Astrocyte of the spinal cord (primary cell): ENCODE measurements around the gene COA1.

Experiments
- DNase-seq: peaks from one replicate; pipeline ENCODE4 v3.0.0; 2011; ENCODE audit warnings: low read depth, low spot score
- H3K4me3 ChIP-seq: 2 replicates; pipeline ENCODE4 v1.5.1; 2011; ENCODE audit warnings: low read depth, mild to moderate bottlenecking, low read length, moderate library complexity
- in situ Hi-C: cut with HindIII; loops from 2 replicates; pipeline ENCODE4 v1.10.0; 2017; ENCODE audit warnings: low sequenced_read_pairs
- TF ChIP-seq, protein P1 (sequence below): IDR thresholded peaks from 2 replicates; pipeline ENCODE4 v1.5.1; 2012; ENCODE audit warnings: low read depth, mild to moderate bottlenecking, low read length, inconsistent platforms

COA1 gene

DNA sequence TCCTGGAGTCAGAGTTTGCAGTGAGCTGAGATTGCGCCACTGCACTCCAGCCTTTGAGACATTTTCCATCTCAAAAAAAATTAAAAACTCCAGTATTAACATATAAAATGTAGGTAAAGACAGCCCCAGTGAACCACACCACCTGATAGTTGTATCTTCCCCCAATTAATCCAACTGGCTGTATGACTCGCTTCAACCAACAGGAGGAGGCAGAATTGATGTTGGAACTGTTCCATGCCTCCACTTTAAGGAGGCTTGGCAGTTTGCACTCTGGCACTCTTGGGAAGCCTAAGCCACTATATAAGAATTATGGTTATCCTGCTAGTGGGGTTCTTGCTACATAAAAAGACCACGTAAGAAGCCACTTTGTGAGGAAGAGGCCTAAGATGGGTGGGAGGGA, 73.7 kb downstream of the COA1 start:
- H3K4me3 ChIP-seq, result no peak overlapping the region
- TF ChIP-seq, protein P1, sequence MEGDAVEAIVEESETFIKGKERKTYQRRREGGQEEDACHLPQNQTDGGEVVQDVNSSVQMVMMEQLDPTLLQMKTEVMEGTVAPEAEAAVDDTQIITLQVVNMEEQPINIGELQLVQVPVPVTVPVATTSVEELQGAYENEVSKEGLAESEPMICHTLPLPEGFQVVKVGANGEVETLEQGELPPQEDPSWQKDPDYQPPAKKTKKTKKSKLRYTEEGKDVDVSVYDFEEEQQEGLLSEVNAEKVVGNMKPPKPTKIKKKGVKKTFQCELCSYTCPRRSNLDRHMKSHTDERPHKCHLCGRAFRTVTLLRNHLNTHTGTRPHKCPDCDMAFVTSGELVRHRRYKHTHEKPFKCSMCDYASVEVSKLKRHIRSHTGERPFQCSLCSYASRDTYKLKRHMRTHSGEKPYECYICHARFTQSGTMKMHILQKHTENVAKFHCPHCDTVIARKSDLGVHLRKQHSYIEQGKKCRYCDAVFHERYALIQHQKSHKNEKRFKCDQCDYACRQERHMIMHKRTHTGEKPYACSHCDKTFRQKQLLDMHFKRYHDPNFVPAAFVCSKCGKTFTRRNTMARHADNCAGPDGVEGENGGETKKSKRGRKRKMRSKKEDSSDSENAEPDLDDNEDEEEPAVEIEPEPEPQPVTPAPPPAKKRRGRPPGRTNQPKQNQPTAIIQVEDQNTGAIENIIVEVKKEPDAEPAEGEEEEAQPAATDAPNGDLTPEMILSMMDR, result no peak
- DNase-seq, result no peak
- in situ Hi-C loops, result no loop called here

DNA sequence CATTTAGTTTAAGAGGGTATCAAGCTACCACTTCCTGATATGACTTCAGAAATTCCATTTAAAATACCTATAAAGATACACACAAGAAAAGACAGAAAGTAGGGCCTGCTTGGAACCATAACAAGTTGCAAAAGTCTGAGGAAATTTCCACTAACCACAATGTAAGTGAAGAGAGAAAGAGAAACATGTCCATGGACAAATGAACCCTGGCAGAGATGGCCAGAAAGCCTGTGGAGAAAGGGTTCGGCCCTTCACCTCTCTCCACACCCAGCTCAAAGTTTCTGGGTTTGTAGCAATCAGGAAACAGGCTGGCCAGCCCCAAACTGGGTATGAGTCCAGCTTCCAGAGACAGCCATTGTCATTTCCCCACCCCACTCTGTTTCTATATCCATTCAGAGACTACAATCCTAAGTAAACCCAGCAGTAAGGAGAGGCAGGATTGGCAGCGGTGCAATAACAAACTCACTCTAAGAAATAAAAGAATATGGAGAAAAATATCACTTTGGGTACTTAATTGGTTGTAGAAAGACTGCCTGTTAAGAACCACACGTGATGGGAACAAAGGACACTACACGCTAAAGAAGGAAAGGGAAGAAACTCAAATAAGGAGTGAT, 75.3 kb downstream of the COA1 start:
- no peak overlapping the region for H3K4me3 ChIP-seq
- in situ Hi-C loops, result no loop called here
- TF ChIP-seq, protein P1, result no peak
- DNase-seq, result no peak

DNA sequence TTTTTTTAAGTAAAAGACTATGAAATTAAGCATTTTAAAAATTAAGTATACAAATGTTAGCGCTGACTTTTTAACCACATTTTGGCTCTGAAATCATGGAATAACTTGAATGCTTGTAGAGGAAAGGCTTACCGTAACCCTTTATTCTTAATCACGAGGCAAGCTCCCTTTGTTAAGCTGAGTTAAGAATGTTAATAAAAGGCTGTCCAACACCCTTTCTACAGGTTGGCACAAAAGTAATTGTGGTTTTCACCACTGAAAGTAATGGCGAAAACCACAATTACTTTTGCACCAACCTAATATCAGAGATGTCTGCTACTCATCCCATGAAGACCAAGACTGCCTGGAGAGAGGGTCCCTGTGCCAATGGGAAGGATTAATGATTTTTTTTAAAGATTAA, 75.9 kb downstream of the COA1 start:
- H3K4me3 ChIP-seq, result no peak overlapping the region
- in situ Hi-C loops, result no loop called here
- TF ChIP-seq, protein P1, result no peak
- no peak for DNase-seq

DNA sequence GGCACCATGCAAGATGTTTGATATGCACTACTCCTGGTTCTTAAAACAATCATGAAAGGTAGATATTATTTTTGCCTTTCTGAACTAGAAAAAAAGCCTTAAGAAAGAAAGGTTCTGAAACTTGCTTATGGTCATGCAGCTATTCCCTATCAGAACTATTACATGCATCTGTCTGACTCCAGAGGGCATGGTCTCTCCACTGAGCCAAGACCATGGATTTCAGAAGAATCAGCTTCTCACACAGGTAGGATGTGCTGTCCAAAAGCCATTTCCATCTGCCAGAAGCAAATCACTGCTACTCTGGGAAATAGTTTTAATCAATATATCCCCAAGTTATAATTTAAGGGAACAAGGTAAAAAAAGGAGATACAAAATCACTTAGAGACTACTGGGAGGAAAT, 77.0 kb downstream of the COA1 start:
- TF ChIP-seq, protein P1, result peak; percentile 9
- H3K4me3 ChIP-seq, result no peak overlapping the region
- in situ Hi-C loops, result no loop called here

DNA sequence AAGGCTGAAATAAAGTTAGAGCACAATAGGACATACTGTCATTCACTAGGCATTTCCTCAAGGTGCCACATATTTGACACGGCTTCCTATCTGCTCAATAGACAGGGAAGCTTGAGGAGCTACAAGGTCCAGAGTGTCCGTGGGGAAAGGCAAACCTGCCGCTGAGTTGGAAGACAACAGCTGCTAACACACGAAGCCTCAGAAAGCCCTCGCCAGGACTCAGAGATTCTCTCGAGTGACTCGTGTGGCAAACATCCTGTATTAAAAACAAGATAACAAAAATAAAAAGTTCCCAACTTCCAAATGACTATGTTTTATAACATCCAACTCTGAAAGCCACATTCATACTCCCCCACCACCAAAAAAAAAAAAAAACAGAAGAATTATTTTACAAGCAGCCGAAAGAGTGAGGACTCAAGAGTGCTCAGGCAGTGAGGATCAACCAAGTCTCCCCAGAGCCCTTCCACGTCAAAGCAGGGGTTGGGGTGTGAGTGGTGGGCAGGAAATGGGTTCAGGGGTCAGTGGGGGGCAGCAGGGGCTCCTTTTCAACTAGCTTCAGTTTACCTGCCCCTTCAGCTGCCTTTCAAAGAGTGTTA, 78.8 kb downstream of the COA1 start:
- in situ Hi-C loops, result no loop called here
- TF ChIP-seq, protein P1, result no peak
- peak; percentile 67 for DNase-seq
- no peak overlapping the region for H3K4me3 ChIP-seq

More for the DNA sequence above, 77.0 kb downstream of the COA1 start:
- DNase-seq, result no peak

DNA sequence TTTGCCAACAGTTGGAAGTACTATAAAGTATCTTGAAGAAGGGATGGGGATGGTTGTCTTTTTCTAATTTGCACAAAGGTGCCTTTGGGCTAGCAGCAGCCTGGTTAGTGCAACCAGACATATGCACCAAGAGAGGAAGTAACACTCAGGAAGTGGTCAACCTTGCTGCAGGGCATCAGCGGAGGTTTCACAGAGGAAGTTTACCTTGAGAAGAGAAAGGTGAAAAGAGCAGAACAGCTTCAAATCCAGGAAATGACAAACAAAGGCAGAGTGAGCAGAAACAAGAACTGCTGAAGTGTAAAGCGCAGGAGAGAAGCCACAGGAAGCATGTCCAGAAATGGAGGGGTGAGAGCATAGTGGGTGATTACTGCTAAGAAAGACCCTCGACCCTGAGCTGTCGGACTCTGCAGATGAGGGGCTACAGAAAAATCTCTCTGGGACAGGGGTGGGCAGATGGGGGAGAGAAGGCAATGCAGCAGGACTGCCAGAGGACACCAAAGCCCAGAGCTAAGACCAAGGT, 79.5 kb downstream of the COA1 start:
- in situ Hi-C loops, result no loop called here
- no peak overlapping the region for H3K4me3 ChIP-seq
- TF ChIP-seq, protein P1, result no peak
- DNase-seq, result peak; percentile 41
